22Rv1 (cell line): Measurements from ENCODE around the gene CHST15.

Experiments
- ZFX ChIP-seq: fragments of 450-650 bp; IDR thresholded peaks from 2 replicates; pipeline ENCODE4 v1.6.1; 2017; ENCODE audit warnings: antibody characterized with exemption, borderline replicate concordance
- TF ChIP-seq, protein P1 (sequence below): fragments of 450-650 bp; IDR thresholded peaks from 2 replicates; pipeline ENCODE4 v1.5.1; 2017; ENCODE audit warnings: mild to moderate bottlenecking

DNA sequence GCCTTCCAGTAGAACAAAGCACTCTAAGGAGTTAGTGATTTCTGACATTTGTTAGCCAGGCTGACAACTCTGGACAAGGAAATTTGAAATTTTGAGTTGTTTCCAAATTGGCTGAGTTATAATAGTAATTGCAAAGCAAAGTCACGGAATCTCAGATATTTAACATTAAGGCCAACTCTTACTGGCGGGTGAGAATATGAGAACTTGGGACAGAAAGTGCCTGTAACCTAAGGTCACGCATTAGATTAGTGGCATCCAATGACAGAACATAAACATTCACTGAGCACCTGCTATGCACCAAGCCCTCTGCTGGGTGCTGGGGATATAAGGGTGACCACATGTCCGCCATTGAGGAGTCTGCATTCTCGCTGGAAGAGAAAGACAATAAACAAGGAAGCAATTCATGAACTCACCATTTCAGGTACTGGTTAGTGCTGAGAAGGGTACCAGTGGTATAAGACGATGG, 45.5 kb upstream of the CHST15 start:
- TF ChIP-seq, protein P1, sequence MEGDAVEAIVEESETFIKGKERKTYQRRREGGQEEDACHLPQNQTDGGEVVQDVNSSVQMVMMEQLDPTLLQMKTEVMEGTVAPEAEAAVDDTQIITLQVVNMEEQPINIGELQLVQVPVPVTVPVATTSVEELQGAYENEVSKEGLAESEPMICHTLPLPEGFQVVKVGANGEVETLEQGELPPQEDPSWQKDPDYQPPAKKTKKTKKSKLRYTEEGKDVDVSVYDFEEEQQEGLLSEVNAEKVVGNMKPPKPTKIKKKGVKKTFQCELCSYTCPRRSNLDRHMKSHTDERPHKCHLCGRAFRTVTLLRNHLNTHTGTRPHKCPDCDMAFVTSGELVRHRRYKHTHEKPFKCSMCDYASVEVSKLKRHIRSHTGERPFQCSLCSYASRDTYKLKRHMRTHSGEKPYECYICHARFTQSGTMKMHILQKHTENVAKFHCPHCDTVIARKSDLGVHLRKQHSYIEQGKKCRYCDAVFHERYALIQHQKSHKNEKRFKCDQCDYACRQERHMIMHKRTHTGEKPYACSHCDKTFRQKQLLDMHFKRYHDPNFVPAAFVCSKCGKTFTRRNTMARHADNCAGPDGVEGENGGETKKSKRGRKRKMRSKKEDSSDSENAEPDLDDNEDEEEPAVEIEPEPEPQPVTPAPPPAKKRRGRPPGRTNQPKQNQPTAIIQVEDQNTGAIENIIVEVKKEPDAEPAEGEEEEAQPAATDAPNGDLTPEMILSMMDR = no peak
- no peak for TF ChIP-seq ZFX
